Heart left ventricle (tissue), 16 donors: ENCODE data around the gene CGB1. TPM values are rescaled to one million over a fixed set of nuclear protein-coding genes. Genes with fewer than 3 reads are reported as not detected.
A peak's percentile ranks its signal among the peaks of the same experiment; 100 is the strongest.

Experiments used
- ATAC-seq, 4 donors: fragments of 200-7000 bp; cut with Tn5 transposase; one replicate each; pipeline ENCODE4 v1.9.1; 2020 to 2022; ENCODE audit warnings: moderate library complexity in 4 of 4, mild to moderate bottlenecking in 3 of 4, moderate number of reproducible peaks in 1 of 4
- DNase-seq, 5 donors: peaks; one replicate each; pipeline ENCODE4 v3.0.0-alpha.2; 2020
- H3K27ac ChIP-seq, 12 donors: fragments of 200-600 bp; sonication (generic) in 4 of 12; one replicate each; pipeline versions ENCODE4 v1.5.0 to v1.8.0; 2016 to 2022; ENCODE audit warnings: mild to moderate bottlenecking in 2 of 12
- H3K27me3 ChIP-seq, 9 donors: fragments of 200-600 bp; sonication (generic) in 2 of 9; one replicate each; pipeline versions ENCODE4 v1.5.1 to v1.8.0; 2016 to 2022; ENCODE audit warnings: mild to moderate bottlenecking in 3 of 9
- H3K36me3 ChIP-seq, 9 donors: fragments of 200-600 bp; sonication (generic) in 2 of 9; one replicate each; pipeline versions ENCODE4 v1.5.0 to v1.8.0; 2018 to 2022; ENCODE audit warnings: mild to moderate bottlenecking in 2 of 9
- H3K4me1 ChIP-seq, 12 donors: fragments of 200-600 bp; sonication (generic) in 4 of 12; one replicate each; pipeline versions ENCODE4 v1.5.0 to v1.8.0; 2016 to 2022; ENCODE audit warnings: mild to moderate bottlenecking in 3 of 12
- H3K4me3 ChIP-seq, 12 donors: fragments of 200-600 bp; sonication (generic) in 4 of 12; one replicate each; pipeline versions ENCODE4 v1.5.0 to v1.8.0; 2017 to 2022; ENCODE audit warnings: mild to moderate bottlenecking in 9 of 12, moderate library complexity in 4 of 12
- H3K9me3 ChIP-seq, 12 donors: fragments of 200-600 bp; sonication (generic) in 4 of 12; one replicate each; pipeline versions ENCODE4 v1.5.0 to v1.8.0; 2016 to 2022; ENCODE audit warnings: mild to moderate bottlenecking in 1 of 12
- CTCF ChIP-seq, 12 donors: fragments of 200-600 bp; sonication (generic) in 4 of 12; IDR thresholded peaks; one replicate each; pipeline versions ENCODE4 v1.5.0 to v1.8.0; 2018 to 2022; ENCODE audit warnings: antibody characterized with exemption in 12 of 12, mild to moderate bottlenecking in 5 of 12
- POLR2A ChIP-seq, 2 donors: fragments of 450-650 bp; IDR thresholded peaks; one replicate each; pipeline ENCODE4 v1.6.1; 2017; ENCODE audit warnings: antibody characterized with exemption in 2 of 2, mild to moderate bottlenecking in 2 of 2, moderate library complexity in 2 of 2
- WGBS, 4 donors: extraction: QIAGEN DNeasy Blood & Tissue Kit in 2 of 4; methylation state at CpG; one replicate each; pipeline versions ENCODE4 v1.1.5 to v1.1.7; 2013 to 2018; 5-methylcytosine and 5-hydroxymethylcytosine counted together
- intact Hi-C, 10 donors: fragments of 100-400 bp; cut with DNase I; formaldehyde crosslinking; loops; one replicate each; pipeline versions ENCODE4 v1.11.1 to v1.14.2; 2022
- polyA plus RNA-seq, 2 donors: library from polyadenylated mRNA; stranded (reverse); fragments of 200-250 nt; gene quantifications; one replicate each; pipeline ENCODE4 v1.2.3, GENCODE V29; 2013
- total RNA-seq, 9 donors: library from RNA; depleted of rRNA in 2 of 9; stranded (reverse); fragments of >200 nt in 2 of 9; fragmentation: NEBNext Ultra II Directional in 3 of 9; extraction: Animal tissue kit (Norgen Biotek cat#: 25700) in 3 of 9; gene quantifications; one replicate each; pipeline versions ENCODE4 v1.1.0 to v1.2.4, GENCODE V29; 2016 to 2023
- donor health status: ischemic (EF 13 %, LVEDD 7.1; RV severe dilation, severe dysfunction).
- donor health status: healthy with polysubstance abuse.
- donor health status: DM: no; HTN: yes; CAD: no.
- donor health status: DM: no; HTN: no; CAD: no.
- donor health status: ischemic (EF 25% LVEDD 6.9; RV normal size, moderate dysfunction).
- donor health status: ischemic (EF 25% LVEDD 5.7; RV mildly dilated, moderate dysfunction).
- donor health status: healthy.
- donor health status: DM: yes; HTN: yes; CAD: no.
- donor health status: ischemic (EF 35%, LVEDD 5.7; RV mildly dilated, moderate dysfunction).
- donor health status: nonischemic (EF 11% LVEDD 7.7; RV severe dilation, severe dysfunction).
- donor health status: DM: yes; HTN: yes; CAD: no.
- donor health status: PGD.
- donor health status: ischemic (EF 29% LVEDD 5.4; RV normal size, mild dysfunction).
- donor health status: nonischemic (EF 23%, LVEDD 6.1; RV moderate dilation, normal function).

The CGB1 gene
- total and polyA plus RNA-seq, 11 donors: not detected

DNA sequence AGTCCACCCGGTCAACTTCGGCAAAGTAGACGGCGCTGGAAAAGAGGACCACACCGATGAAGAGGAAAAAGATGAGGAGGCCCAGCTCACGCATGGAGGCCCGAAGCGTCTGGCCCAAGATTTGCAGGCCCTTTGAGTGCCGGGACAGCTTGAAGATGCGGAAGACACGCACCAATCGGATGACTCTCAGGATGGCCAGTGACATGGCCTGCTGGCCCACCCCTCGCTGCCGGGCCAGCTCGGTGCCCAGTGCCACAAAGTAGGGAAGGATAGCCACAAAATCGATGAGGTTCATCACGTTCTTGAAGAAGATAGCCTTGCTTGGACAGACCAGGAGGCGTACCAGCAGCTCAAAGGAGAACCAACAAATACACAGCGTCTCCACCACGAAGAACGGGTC is 33.7 kb upstream of the CGB1 start:
- Histone ChIP-seq H3K27me3 (peaks cover 9 to 74% (median 31%) of the 10 kb centered on the region in 9 donors), H3K4me1 (peaks cover 0 to 21% (median 2%) of the 10 kb centered on the region in 12 donors), H3K27ac (no peak overlapping the region), H3K36me3 (no peaks in the 10 kb centered on the region), H3K4me3 (no peak overlapping the region), H3K9me3 (no peaks in the 10 kb centered on the region)
- ATAC-seq: no peak
- intact Hi-C loops: no loop called here
- WGBS, 4 donors: 94 to 95% (median 95%) methylated on average over 21 of the region's 21 CpGs
- no peak for TF ChIP-seq CTCF (IDR thresholded peaks at IDR 0.05)
- TF ChIP-seq POLR2A (IDR thresholded peaks at IDR 0.05): no peak
- no peak for DNase-seq

GRCh38 chr19:49069026-49069425 is 32.3 kb upstream of the CGB1 start:
- Histone ChIP-seq H3K36me3 (no peaks in the 10 kb centered on the region), H3K9me3 (no peaks in the 10 kb centered on the region), H3K27ac (no peak overlapping the region), H3K27me3 (peaks cover 8 to 78% (median 33%) of the 10 kb centered on the region in 9 donors), H3K4me3 (no peak overlapping the region), H3K4me1 (peaks cover 0 to 31% (median 9%) of the 10 kb centered on the region in 12 donors)
- DNase-seq (no peak), ATAC-seq (no peak)
- intact Hi-C loops: no loop called here
- 91 to 97% (median 95%) methylated on average over 9 of the region's 9 CpGs for WGBS, 4 donors
- TF ChIP-seq CTCF (IDR thresholded peaks at IDR 0.05) (no peak), POLR2A (IDR thresholded peaks at IDR 0.05) (no peak)

GRCh38 chr19:49067554-49067953 is 30.9 kb upstream of the CGB1 start:
- H3K4me1 ChIP-seq: peaks cover 0 to 22% (median 8%) of the 10 kb centered on the region in 12 donors
- H3K27me3 ChIP-seq: peaks cover 7 to 77% (median 29%) of the 10 kb centered on the region in 9 donors
- WGBS, 4 donors: 35 to 62% (median 50%) methylated on average over 3 of the region's 3 CpGs
- intact Hi-C loops: no loop called here
- ATAC-seq (no peak), DNase-seq (no peak)
- H3K9me3 ChIP-seq: no peaks in the 10 kb centered on the region
- TF ChIP-seq POLR2A (IDR thresholded peaks at IDR 0.05) (no peak), CTCF (IDR thresholded peaks at IDR 0.05) (no peak)
- no peak overlapping the region for H3K27ac ChIP-seq
- H3K4me3 ChIP-seq: no peak overlapping the region
- H3K36me3 ChIP-seq: no peaks in the 10 kb centered on the region

DNA sequence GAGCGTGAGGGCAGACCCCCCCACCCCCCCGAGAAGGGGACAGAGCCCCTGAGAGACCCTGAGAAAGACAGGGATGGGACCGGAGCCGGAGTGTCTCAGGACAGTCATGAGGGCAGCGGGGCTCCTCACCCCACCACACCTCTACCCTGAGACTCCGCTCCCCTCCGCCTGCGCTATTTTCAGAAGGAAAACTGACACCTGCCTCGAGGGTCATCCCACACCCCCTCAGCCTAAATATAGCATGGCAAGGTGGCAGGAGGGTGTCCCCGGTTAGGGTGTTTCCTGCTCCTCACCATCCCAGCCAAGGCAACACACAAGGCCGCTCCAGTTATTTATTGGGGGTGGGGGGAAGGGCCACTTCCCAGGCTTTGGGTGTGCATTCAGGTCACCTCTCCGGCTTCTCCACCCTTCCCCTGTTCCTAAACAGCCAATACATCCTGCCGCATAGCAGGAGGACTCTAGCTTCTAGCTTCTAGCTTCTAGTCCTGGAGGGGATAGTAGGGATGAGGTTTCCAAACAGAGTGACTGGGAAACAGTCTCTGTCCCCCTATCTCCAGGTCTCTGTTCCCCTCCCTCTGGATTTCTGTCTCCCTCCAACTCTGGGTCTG is 29.3 kb upstream of the CGB1 start:
- ATAC-seq: peak in 1 of 4 donors; percentile 13
- intact Hi-C loops: no loop called here
- no peak overlapping the region for H3K27ac ChIP-seq
- no peaks in the 10 kb centered on the region for H3K9me3 ChIP-seq
- TF ChIP-seq POLR2A (IDR thresholded peaks at IDR 0.05): no peak
- no peak for TF ChIP-seq CTCF (IDR thresholded peaks at IDR 0.05)
- WGBS, 4 donors: 36 to 48% (median 40%) methylated on average over 13 of the region's 13 CpGs
- DNase-seq: no peak
- peaks cover 0 to 79% (median 20%) of the 10 kb centered on the region in 9 donors for H3K27me3 ChIP-seq
- H3K36me3 ChIP-seq: no peaks in the 10 kb centered on the region
- no peak overlapping the region for H3K4me3 ChIP-seq
- H3K4me1 ChIP-seq: peaks cover 0 to 13% (median 6%) of the 10 kb centered on the region in 12 donors
